SK-N-SH treated with all-trans-retinoic acid at 6 μM for 48 hours (cell line): ENCODE results near the gene NATD1.

Experiments
- ATAC-seq: fragments of 200-7000 bp; cut with Tn5 transposase; 3 replicates; pipeline ENCODE4 v1.9.1; 2020; ENCODE audit warnings: mild to moderate bottlenecking, moderate library complexity
- BACH2 ChIP-seq: fragments of 250-450 bp; sonication (Bioruptor Pico); IDR thresholded peaks from 2 replicates; pipeline ENCODE4 v1.9.0; 2021; ENCODE audit warnings: mild to moderate bottlenecking, borderline replicate concordance
- CSDC2 ChIP-seq: fragments of 250-450 bp; sonication (Bioruptor Pico); IDR thresholded peaks from 2 replicates; pipeline ENCODE4 v1.5.0; 2020; ENCODE audit warnings: mild to moderate bottlenecking, moderate library complexity
- ESRRG ChIP-seq: fragments of 250-450 bp; sonication (Bioruptor Pico); IDR thresholded peaks from 2 replicates; pipeline ENCODE4 v1.6.1; 2021; ENCODE audit warnings: mild to moderate bottlenecking
- GLIS3 ChIP-seq: fragments of 250-450 bp; sonication (Bioruptor Pico); IDR thresholded peaks from 2 replicates; pipeline ENCODE4 v1.5.0; 2020; ENCODE audit warnings: mild to moderate bottlenecking, moderate library complexity
- ISL1 ChIP-seq: fragments of 250-450 bp; sonication (Bioruptor Pico); IDR thresholded peaks from 2 replicates; pipeline ENCODE4 v2.1.2; 2022; ENCODE audit warnings: mild to moderate bottlenecking, moderate library complexity
- RARB ChIP-seq: fragments of 250-450 bp; sonication (Bioruptor Pico); IDR thresholded peaks from 2 replicates; pipeline ENCODE4 v1.8.0; 2021; ENCODE audit warnings: mild to moderate bottlenecking, moderate library complexity
- SNAI2 ChIP-seq: fragments of 250-450 bp; sonication (Bioruptor Pico); IDR thresholded peaks from 2 replicates; pipeline ENCODE4 v1.5.0; 2020; ENCODE audit warnings: mild to moderate bottlenecking, moderate library complexity
- TCF4 ChIP-seq: fragments of 250-450 bp; sonication (Bioruptor Pico); IDR thresholded peaks from 2 replicates; pipeline ENCODE4 v1.8.0; 2021; ENCODE audit warnings: mild to moderate bottlenecking, moderate library complexity, borderline replicate concordance
- ZC3H10 ChIP-seq: fragments of 250-450 bp; sonication (Bioruptor Pico); IDR thresholded peaks from 2 replicates; pipeline ENCODE4 v1.5.1; 2021; ENCODE audit warnings: mild to moderate bottlenecking, moderate library complexity
- ZFP3 ChIP-seq: fragments of 250-450 bp; sonication (Bioruptor Pico); IDR thresholded peaks from 2 replicates; pipeline ENCODE4 v1.5.0; 2020; ENCODE audit warnings: mild to moderate bottlenecking, moderate library complexity
- ZNF565 ChIP-seq: fragments of 450-650 bp; formaldehyde crosslinking; conservative IDR thresholded peaks from 2 replicates; pipeline ENCODE4 v1.5.0; 2020; ENCODE audit warnings: low read depth, mild to moderate bottlenecking, moderate library complexity
- ZNF70 ChIP-seq: fragments of 450-650 bp; formaldehyde crosslinking; IDR thresholded peaks from 2 replicates; pipeline ENCODE4 v1.5.0; 2020; ENCODE audit warnings: mild to moderate bottlenecking, moderate library complexity
- TF ChIP-seq, protein P1 (sequence below): fragments of 250-450 bp; sonication (Bioruptor Pico); IDR thresholded peaks from 2 replicates; pipeline ENCODE4 v1.8.0; 2021; ENCODE audit warnings: low read depth, mild to moderate bottlenecking, moderate library complexity, borderline replicate concordance
- TF ChIP-seq, protein P2 (sequence below): fragments of 250-450 bp; sonication (Bioruptor Pico); IDR thresholded peaks from 2 replicates; pipeline ENCODE4 v1.5.1; 2021; ENCODE audit warnings: mild to moderate bottlenecking, moderate library complexity
- TF ChIP-seq, protein P3 (sequence below): fragments of 250-450 bp; sonication (Bioruptor Pico); IDR thresholded peaks from 2 replicates; pipeline ENCODE4 v1.8.0; 2020; ENCODE audit warnings: mild to moderate bottlenecking, moderate library complexity, borderline replicate concordance
- TF ChIP-seq, protein P4 (sequence below): fragments of 250-450 bp; sonication (Bioruptor Pico); IDR thresholded peaks from 2 replicates; pipeline ENCODE4 v1.5.0; 2020; ENCODE audit warnings: mild to moderate bottlenecking, moderate library complexity

The NATD1 gene

DNA sequence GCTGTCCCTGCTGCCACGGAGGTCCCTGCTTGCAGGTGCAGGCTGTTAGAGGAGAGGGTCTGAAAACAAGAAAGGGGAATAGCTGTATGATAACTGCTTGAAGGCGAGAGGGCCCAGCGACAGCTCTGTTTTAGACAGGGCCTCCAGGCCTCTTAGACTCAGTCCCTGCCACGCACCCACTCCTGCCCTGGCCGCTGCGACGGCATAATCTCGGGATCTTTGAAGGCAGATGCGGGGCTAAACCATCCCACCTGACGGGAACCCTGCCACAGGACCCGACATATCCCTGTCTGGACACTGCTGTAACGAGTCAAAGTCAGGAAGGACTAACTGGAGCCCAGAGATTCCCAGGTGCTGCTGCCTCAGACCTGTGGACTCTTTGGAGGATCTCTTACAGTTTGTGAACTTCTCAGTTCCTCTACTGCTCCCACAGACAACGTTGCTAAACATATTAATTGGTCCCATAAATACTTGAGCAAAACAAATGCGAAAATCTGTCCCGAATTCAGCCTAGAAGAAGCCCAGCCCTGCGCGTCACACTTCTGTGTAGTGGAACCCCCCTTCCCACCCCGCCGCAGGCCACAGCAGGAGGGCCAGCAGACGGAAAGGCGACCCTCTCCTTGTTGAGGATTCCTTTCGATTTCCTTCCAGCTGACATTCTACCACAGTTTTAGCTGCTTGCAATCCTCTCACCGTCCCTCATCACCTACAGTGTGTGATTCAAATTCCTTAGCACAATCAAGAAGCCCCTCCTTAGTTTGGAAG lies 38.3 kb downstream of the NATD1 start:
- TF ChIP-seq, protein P1, sequence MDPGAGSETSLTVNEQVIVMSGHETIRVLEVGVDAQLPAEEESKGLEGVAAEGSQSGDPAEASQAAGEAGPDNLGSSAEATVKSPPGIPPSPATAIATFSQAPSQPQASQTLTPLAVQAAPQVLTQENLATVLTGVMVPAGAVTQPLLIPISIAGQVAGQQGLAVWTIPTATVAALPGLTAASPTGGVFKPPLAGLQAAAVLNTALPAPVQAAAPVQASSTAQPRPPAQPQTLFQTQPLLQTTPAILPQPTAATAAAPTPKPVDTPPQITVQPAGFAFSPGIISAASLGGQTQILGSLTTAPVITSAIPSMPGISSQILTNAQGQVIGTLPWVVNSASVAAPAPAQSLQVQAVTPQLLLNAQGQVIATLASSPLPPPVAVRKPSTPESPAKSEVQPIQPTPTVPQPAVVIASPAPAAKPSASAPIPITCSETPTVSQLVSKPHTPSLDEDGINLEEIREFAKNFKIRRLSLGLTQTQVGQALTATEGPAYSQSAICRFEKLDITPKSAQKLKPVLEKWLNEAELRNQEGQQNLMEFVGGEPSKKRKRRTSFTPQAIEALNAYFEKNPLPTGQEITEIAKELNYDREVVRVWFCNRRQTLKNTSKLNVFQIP (CRISPR knock-in tag), result no peak
- TF ChIP-seq, protein P2, sequence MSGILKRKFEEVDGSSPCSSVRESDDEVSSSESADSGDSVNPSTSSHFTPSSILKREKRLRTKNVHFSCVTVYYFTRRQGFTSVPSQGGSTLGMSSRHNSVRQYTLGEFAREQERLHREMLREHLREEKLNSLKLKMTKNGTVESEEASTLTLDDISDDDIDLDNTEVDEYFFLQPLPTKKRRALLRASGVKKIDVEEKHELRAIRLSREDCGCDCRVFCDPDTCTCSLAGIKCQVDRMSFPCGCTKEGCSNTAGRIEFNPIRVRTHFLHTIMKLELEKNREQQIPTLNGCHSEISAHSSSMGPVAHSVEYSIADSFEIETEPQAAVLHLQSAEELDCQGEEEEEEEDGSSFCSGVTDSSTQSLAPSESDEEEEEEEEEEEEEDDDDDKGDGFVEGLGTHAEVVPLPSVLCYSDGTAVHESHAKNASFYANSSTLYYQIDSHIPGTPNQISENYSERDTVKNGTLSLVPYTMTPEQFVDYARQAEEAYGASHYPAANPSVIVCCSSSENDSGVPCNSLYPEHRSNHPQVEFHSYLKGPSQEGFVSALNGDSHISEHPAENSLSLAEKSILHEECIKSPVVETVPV (CRISPR knock-in tag), result no peak
- no peak for TF ChIP-seq ZC3H10 (CRISPR knock-in tag)
- no peak for TF ChIP-seq ISL1
- TF ChIP-seq ESRRG (CRISPR knock-in tag), result no peak
- no peak for TF ChIP-seq BACH2 (CRISPR knock-in tag)
- no peak for TF ChIP-seq TCF4 (CRISPR knock-in tag)
- no peak for TF ChIP-seq ZFP3
- ATAC-seq, result peak; percentile 16

DNA sequence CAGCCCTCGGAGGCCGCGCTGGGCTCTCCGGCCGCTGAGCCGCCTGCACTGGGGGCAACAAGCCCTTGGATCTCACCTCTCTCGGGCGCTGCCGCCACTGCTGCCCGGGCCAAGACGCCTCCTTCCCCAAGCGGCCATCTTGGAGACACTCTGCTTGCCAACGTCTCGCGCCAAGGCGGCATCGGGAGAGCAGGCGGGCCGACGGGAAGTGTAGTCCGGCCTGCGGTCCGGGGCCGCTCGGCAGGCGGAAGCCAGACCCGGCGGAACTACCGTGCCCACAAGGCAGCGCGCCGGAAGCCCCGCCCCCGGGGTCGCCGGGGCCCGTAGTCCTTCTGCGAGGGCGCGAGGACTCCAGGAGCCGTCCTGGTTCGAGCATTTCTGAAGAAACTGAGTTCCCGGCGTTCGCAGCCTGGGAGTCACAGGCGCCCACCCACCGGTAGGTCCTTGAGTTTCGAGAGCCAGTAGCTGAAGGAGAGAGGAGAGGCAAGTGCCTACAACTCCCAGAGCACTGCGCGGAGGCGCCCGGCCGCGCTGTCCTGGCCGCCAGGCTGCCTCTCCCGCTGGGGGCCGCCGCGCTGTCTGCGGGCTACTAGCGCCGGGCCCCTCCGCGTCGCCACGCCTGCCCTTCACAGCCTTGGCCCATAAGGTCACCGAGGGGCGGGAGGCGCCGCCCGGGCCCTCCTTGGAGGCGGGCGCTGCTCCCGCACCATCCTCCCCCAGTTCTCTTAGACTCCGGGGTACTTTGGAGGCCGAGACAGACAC lies 39.0 kb downstream of the NATD1 start, which contains the start of gene TMEM11:
Gene TMEM11 (minus strand): TSS at position 147 of the 762 bp plus-strand sequence. CDS start 9 bp downstream, at position 138.
- peak; percentile 95 for ATAC-seq
- TF ChIP-seq GLIS3 (no peak), ZFP3 (0 out of 2 replicates have a peak, but pooled peaks have one; percentile 58), CSDC2 (peak; percentile 77; the same call in 1 of the 2 replicates), ZC3H10 (CRISPR knock-in tag) (no peak), SNAI2 (peak; percentile 53; the same call in 1 of the 2 replicates), RARB (CRISPR knock-in tag) (no peak), ZNF70 (CRISPR knock-in tag) (no peak)
- TF ChIP-seq, protein P3, sequence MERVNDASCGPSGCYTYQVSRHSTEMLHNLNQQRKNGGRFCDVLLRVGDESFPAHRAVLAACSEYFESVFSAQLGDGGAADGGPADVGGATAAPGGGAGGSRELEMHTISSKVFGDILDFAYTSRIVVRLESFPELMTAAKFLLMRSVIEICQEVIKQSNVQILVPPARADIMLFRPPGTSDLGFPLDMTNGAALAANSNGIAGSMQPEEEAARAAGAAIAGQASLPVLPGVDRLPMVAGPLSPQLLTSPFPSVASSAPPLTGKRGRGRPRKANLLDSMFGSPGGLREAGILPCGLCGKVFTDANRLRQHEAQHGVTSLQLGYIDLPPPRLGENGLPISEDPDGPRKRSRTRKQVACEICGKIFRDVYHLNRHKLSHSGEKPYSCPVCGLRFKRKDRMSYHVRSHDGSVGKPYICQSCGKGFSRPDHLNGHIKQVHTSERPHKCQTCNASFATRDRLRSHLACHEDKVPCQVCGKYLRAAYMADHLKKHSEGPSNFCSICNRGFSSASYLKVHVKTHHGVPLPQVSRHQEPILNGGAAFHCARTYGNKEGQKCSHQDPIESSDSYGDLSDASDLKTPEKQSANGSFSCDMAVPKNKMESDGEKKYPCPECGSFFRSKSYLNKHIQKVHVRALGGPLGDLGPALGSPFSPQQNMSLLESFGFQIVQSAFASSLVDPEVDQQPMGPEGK (CRISPR knock-in tag), result no peak
- TF ChIP-seq, protein P1 (CRISPR knock-in tag), result no peak
- TF ChIP-seq, protein P4, sequence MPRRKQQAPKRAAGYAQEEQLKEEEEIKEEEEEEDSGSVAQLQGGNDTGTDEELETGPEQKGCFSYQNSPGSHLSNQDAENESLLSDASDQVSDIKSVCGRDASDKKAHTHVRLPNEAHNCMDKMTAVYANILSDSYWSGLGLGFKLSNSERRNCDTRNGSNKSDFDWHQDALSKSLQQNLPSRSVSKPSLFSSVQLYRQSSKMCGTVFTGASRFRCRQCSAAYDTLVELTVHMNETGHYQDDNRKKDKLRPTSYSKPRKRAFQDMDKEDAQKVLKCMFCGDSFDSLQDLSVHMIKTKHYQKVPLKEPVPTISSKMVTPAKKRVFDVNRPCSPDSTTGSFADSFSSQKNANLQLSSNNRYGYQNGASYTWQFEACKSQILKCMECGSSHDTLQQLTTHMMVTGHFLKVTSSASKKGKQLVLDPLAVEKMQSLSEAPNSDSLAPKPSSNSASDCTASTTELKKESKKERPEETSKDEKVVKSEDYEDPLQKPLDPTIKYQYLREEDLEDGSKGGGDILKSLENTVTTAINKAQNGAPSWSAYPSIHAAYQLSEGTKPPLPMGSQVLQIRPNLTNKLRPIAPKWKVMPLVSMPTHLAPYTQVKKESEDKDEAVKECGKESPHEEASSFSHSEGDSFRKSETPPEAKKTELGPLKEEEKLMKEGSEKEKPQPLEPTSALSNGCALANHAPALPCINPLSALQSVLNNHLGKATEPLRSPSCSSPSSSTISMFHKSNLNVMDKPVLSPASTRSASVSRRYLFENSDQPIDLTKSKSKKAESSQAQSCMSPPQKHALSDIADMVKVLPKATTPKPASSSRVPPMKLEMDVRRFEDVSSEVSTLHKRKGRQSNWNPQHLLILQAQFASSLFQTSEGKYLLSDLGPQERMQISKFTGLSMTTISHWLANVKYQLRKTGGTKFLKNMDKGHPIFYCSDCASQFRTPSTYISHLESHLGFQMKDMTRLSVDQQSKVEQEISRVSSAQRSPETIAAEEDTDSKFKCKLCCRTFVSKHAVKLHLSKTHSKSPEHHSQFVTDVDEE (CRISPR knock-in tag), result peak; percentile 93

DNA sequence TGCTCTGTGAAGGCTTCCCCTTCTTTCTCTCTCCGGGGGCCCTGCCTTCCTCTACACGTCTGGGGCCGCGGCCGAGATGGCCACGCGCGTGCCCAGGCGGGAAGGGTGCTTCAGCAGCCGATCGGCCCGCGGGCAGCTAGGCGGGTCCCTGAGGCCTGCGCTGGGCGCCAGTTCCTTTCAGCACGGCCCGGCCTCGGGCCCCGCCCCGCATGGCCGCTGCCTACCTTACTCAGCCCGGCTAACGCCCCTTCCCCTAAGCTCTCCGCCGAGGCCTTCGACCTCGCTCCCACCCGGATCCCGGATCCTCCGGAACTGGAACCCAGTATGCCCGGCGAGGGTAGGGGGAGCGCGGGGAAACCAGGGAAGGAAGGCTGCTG lies 39.6 kb downstream of the NATD1 start:
- peak; percentile 36 for ATAC-seq
- TF ChIP-seq SNAI2 (no peak), ZNF565 (no peak), ZC3H10 (CRISPR knock-in tag) (no peak), BACH2 (CRISPR knock-in tag) (no peak), ISL1 (no peak)
